ENCODE measurements around the gene NHERF2. TPM values are rescaled to one million over a fixed set of nuclear protein-coding genes. Genes with fewer than 3 reads are reported as not detected.

Gene NHERF2
- total and polyA plus RNA-seq, 12 donors = 94.3 to 640 (median 183) TPM

DNA sequence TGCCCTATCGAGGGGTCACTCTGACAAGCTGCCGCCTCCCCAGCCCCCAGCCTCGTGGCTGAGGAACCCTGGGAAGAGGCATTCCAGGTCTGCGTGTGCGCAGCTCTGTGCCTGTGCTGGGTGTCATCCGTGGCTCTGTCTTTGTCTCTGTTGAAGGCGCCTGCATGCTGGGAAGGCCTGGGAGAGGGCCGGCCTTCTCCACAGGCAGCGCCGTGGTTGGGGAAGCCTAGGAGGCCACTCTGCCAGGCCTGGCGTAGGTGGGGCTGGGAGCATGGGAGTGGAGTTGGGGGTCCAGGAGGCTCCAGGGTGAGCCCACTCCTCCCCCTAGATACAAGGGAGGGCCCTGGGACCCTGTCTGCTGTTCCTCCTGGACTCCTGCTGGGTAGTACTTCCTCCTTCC is 3.3 kb downstream of the NHERF2 start:
- Histone ChIP-seq H3K27me3 (peaks cover 0 to 30% (median 0%) of the 10 kb centered on the region in 7 donors), H3K27ac (peak overlapping the region; percentile 64 to 98 (median 94)), H3K36me3 (peaks cover 0 to 37% (median 5%) of the 10 kb centered on the region in 9 donors), H3K4me3 (peak overlapping the region; percentile 20 to 94 (median 84)), H3K4me1 (peaks cover 19 to 88% (median 68%) of the 10 kb centered on the region in 9 donors), H3K9me3 (no peaks in the 10 kb centered on the region)
- 61 to 73% methylated on average over 11 of the region's 11 CpGs for WGBS, 2 donors
- ATAC-seq (no peak), DNase-seq (no peak)
- intact Hi-C loops (cut with DNase I) = loop anchor here in 1 of 10 donors (10.0 kb wide), 1 partner anchor 485 kb away; no protein-coding TSS in a partner anchor
- TF ChIP-seq, protein P1, sequence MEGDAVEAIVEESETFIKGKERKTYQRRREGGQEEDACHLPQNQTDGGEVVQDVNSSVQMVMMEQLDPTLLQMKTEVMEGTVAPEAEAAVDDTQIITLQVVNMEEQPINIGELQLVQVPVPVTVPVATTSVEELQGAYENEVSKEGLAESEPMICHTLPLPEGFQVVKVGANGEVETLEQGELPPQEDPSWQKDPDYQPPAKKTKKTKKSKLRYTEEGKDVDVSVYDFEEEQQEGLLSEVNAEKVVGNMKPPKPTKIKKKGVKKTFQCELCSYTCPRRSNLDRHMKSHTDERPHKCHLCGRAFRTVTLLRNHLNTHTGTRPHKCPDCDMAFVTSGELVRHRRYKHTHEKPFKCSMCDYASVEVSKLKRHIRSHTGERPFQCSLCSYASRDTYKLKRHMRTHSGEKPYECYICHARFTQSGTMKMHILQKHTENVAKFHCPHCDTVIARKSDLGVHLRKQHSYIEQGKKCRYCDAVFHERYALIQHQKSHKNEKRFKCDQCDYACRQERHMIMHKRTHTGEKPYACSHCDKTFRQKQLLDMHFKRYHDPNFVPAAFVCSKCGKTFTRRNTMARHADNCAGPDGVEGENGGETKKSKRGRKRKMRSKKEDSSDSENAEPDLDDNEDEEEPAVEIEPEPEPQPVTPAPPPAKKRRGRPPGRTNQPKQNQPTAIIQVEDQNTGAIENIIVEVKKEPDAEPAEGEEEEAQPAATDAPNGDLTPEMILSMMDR (IDR thresholded peaks at IDR 0.05) = no peak

DNA sequence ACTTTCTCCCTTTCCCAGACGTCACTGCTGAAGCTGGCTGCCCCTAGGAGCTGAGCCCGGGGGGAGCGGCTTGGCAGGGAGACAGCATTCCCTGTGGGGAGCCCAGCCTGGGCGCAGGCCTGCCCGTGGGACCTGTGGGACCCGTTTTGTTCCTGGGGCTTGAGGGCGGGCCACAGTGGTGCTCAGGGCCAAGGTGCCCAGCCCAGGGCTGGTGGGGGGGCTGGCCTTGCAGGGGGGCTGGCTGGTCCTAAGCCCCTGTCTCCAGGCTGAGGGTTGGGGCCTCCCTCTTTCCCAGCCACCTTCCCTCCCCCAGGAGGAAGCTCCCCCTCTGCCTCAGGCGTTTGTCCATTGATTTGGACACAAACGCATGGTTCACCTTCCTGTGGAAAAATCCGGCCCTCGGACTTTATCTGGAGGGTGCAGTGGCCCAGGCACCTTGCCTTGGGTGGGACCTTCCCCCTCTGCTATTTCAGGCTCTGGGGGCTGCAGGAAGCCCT is 4.4 kb downstream of the NHERF2 start:
- TF ChIP-seq, protein P1 (IDR thresholded peaks at IDR 0.05) = no peak
- 51 to 65% methylated on average over 11 of the region's 11 CpGs for WGBS, 2 donors
- Histone ChIP-seq H3K27ac (peak overlapping the region; percentile 64 to 98 (median 94)), H3K9me3 (no peaks in the 10 kb centered on the region), H3K36me3 (peaks cover 0 to 45% (median 5%) of the 10 kb centered on the region in 9 donors), H3K4me1 (peaks cover 18 to 88% (median 72%) of the 10 kb centered on the region in 9 donors), H3K4me3 (peak overlapping the region; percentile 20 to 94 (median 84)), H3K27me3 (peaks cover 0 to 24% (median 0%) of the 10 kb centered on the region in 7 donors)
- peak; percentile 23 to 61 (median 52) for ATAC-seq
- DNase-seq = peak; percentile 77 to 87
- intact Hi-C loops (cut with DNase I) = loop anchor here in 1 of 10 donors (10.0 kb wide), 1 partner anchor 486 kb away; no protein-coding TSS in a partner anchor

DNA sequence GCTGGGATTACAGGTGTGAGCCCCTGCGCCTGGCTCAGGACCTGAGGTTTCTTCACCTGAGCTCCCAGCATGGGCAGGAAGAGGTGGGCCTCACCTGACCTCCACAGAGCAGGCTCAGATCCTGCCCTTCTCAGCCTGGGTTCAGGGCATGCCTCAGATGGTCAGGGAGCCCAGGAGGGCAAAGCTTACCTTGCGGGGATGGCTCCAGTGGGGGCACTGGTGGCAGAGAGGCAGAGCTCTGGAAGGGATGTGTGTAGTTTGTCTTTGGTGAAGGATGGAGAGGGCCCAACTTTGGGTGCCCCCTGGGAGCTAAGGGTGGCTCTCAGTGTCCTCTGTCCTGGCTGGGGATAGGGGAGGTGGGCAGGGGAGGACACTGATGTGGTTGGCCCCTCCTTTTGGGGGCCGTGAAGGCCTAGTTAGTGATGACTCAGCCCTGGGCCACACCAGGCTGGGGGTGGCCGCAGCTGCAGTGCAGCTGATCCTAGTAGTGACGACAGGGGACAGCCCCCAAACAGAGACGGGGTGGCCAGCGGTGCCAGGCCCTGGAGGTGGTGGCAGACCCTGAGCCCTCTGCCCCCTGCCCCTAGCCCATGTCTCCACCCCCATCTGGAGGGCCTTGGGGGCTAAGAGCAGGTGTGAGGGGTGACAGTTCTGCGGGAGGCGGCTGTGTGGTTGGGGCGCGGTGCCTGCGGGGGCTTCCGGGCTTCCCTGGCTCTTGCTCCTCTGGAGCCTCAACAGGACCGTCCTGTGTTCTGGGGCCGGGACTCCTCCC is 5.8 kb downstream of the NHERF2 start:
- H3K27me3 ChIP-seq = peaks cover 0 to 14% (median 0%) of the 10 kb centered on the region in 7 donors
- H3K4me1 ChIP-seq = peaks cover 24 to 94% (median 78%) of the 10 kb centered on the region in 9 donors
- DNase-seq (no peak), ATAC-seq (peak; percentile 18 to 51 (median 40))
- peaks cover 0 to 59% (median 7%) of the 10 kb centered on the region in 9 donors for H3K36me3 ChIP-seq
- no peaks in the 10 kb centered on the region for H3K9me3 ChIP-seq
- TF ChIP-seq, protein P1 (IDR thresholded peaks at IDR 0.05) = no peak
- intact Hi-C loops (cut with DNase I) = loop anchor here in 1 of 10 donors (10.0 kb wide), 1 partner anchor 488 kb away; no protein-coding TSS in a partner anchor
- H3K4me3 ChIP-seq = peak overlapping the region in 9 of 10 donors; percentile 52 to 94 (median 84)
- WGBS, 2 donors = 51 to 55% methylated on average over 10 to 15 of the region's 15 CpGs
- H3K27ac ChIP-seq = peak overlapping the region; percentile 88 to 98 (median 95)
